ENCODE data around the gene RELN.

DNA sequence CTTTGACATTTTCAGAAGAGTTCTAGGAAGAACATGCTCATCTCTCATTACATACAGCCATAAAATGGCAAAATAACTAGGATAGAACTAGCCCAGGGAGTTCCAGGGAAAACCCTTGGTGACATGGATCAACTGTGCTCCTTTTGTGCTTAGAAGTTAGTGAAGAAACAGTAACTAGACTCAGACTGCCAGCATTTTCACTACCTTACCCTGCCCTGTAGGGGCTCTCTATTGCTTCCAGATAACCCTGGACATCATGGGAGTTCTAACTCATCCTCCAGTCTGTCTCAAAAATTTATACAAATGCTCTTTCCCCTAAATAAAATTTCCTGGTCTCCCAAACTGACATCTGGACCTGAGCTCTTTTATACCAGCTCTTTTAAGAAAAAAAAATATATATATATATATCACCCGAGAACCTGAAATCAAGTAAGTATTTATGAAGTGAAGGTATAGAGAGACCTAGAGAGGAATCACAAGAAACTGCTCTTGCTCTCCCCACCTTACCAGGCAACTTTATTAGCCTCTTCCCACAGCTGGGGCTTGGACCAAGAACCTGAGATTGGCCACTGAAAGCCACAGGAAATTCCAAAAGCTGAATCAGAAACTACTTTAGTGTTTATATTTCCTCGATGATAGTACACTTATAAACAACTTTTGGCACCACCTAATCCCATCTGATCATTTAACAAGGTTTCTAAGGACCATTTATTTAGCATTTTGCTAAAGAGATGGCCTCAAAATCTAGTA, 101.4 kb downstream of the RELN start:
- TF ChIP-seq, protein P1, sequence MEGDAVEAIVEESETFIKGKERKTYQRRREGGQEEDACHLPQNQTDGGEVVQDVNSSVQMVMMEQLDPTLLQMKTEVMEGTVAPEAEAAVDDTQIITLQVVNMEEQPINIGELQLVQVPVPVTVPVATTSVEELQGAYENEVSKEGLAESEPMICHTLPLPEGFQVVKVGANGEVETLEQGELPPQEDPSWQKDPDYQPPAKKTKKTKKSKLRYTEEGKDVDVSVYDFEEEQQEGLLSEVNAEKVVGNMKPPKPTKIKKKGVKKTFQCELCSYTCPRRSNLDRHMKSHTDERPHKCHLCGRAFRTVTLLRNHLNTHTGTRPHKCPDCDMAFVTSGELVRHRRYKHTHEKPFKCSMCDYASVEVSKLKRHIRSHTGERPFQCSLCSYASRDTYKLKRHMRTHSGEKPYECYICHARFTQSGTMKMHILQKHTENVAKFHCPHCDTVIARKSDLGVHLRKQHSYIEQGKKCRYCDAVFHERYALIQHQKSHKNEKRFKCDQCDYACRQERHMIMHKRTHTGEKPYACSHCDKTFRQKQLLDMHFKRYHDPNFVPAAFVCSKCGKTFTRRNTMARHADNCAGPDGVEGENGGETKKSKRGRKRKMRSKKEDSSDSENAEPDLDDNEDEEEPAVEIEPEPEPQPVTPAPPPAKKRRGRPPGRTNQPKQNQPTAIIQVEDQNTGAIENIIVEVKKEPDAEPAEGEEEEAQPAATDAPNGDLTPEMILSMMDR (optimal IDR thresholded peaks at IDR 0.05 in 1 of 3, IDR thresholded peaks at IDR 0.05 in 1 of 3, conservative IDR thresholded peaks at IDR 0.05 in 1 of 3; ENCODE audit: extremely low read depth in 1 of 3, insufficient read depth in 2 of 3, low read length in 3 of 3), result no peak
- TF ChIP-seq EZH2 (IDR thresholded peaks at IDR 0.05; ENCODE audit: low read length), result no peak

All from keratinocyte (primary cell).